WTC11 (cell line): ENCODE data around the gene MYO7B.

Experiments
- AFF4 ChIP-seq: sonication (generic); formaldehyde crosslinking; IDR thresholded peaks from 2 replicates; pipeline ENCODE4 v1.8.1; 2023; ENCODE audit warnings: mild to moderate bottlenecking, missing genetic modification reagents, borderline replicate concordance
- CREB1 ChIP-seq: sonication (generic); formaldehyde crosslinking; IDR thresholded peaks from 2 replicates; pipeline ENCODE4 v1.8.0; 2023; ENCODE audit warnings: mild to moderate bottlenecking, missing genetic modification reagents
- CTCF ChIP-seq: fragments of 200-600 bp; IDR thresholded peaks from 2 replicates; pipeline ENCODE4 v1.8.0; 2022; ENCODE audit warnings: antibody characterized with exemption
- NR1H2 ChIP-seq: sonication (generic); formaldehyde crosslinking; IDR thresholded peaks from 2 replicates; pipeline ENCODE4 v1.9.0; 2021; ENCODE audit warnings: mild to moderate bottlenecking, moderate library complexity, missing genetic modification reagents
- SP1 ChIP-seq: sonication (generic); formaldehyde crosslinking; conservative IDR thresholded peaks from 2 replicates; pipeline ENCODE4 v1.8.1; 2022; ENCODE audit warnings: missing genetic modification reagents
- TCF7 ChIP-seq: sonication (generic); formaldehyde crosslinking; IDR thresholded peaks from 2 replicates; pipeline ENCODE4 v1.8.0; 2022; ENCODE audit warnings: mild to moderate bottlenecking, low read depth, missing genetic modification reagents, moderate library complexity
- ZNF396 ChIP-seq: fragments of 250-450 bp; sonication (Bioruptor Pico); IDR thresholded peaks from 2 replicates; pipeline ENCODE4 v1.8.0; 2021; ENCODE audit warnings: mild to moderate bottlenecking, moderate library complexity, borderline replicate concordance
- TF ChIP-seq, protein P1 (sequence below): sonication (generic); formaldehyde crosslinking; IDR thresholded peaks from 2 replicates; pipeline ENCODE4 v1.8.1; 2022; ENCODE audit warnings: low read depth, missing genetic modification reagents, borderline replicate concordance

DNA sequence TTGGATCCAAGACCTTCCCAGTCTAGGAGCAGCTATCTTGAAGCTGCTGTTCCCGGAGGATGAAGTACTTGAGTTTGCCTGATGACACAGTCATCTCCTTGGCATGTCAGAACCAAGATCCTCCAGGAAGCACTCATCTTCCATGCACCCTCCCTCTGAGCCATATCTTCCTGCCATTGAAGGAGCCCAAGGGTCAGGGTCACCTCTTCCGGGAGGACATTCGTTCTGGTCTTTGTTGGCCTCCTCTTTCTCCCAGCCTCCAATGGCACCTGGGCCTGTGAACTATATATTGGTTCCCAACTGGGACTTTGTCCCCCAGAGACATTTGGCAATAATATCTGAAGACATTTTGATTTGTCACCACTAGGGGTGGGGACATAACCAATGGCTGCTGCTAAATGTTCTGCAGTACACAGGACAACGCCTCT, 4.2 kb upstream of the MYO7B start:
- TF ChIP-seq, protein P1, sequence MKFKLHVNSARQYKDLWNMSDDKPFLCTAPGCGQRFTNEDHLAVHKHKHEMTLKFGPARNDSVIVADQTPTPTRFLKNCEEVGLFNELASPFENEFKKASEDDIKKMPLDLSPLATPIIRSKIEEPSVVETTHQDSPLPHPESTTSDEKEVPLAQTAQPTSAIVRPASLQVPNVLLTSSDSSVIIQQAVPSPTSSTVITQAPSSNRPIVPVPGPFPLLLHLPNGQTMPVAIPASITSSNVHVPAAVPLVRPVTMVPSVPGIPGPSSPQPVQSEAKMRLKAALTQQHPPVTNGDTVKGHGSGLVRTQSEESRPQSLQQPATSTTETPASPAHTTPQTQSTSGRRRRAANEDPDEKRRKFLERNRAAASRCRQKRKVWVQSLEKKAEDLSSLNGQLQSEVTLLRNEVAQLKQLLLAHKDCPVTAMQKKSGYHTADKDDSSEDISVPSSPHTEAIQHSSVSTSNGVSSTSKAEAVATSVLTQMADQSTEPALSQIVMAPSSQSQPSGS (CRISPR knock-in tag): no peak
- TF ChIP-seq AFF4 (CRISPR knock-in tag): no peak
- TF ChIP-seq TCF7 (CRISPR knock-in tag): no peak
- TF ChIP-seq NR1H2 (CRISPR knock-in tag): no peak
- TF ChIP-seq CREB1: no peak
- TF ChIP-seq ZNF396 (CRISPR knock-in tag): no peak
- TF ChIP-seq SP1 (CRISPR knock-in tag): no peak
- no peak for TF ChIP-seq CTCF
